Activated CD4-positive, alpha-beta T cell treated with anti-CD3 and anti-CD28 coated beads, Interleukin-10, Interleukin-2, amounts not matched to agents 100 ng/mL and 50 ng/mL, durations not matched to agents 16 hours and 8 hours (primary cell): ENCODE results near the gene HOGA1.
"Not testable (repeated sequence)": the region's sequence is repeated elsewhere in the genome, so short reads cannot be mapped to it uniquely, and the experiment has no call there.

Experiments
- DNase-seq: peaks from one replicate; pipeline ENCODE4 v3.0.0-alpha.2; 2020

HOGA1 gene

DNA sequence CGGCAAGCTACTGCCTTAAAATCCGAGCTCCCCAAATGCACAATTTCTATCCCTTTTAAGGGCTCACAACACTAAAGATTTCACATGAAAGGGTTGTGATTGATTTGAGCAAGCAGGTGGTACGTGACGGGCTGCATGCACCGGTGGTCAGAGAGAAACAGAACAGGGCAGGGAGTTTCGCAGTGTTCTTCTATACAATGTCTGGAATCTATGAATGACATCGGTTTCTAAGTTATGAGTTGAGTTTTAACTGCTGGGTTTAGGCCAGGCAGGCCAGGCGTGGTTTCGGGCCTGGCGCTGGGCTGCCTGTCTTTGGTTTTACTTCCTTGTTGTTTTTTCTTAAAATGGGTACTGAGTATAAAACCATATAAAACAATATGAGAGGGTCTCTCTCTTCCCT, 28.6 kb upstream of the HOGA1 start:
- DNase-seq: not testable (repeated sequence)

- DNase-seq: peak; percentile 26
Observed at GRCh38 chr10:97560731-97561381, 23.3 kb upstream of the HOGA1 start.

DNA sequence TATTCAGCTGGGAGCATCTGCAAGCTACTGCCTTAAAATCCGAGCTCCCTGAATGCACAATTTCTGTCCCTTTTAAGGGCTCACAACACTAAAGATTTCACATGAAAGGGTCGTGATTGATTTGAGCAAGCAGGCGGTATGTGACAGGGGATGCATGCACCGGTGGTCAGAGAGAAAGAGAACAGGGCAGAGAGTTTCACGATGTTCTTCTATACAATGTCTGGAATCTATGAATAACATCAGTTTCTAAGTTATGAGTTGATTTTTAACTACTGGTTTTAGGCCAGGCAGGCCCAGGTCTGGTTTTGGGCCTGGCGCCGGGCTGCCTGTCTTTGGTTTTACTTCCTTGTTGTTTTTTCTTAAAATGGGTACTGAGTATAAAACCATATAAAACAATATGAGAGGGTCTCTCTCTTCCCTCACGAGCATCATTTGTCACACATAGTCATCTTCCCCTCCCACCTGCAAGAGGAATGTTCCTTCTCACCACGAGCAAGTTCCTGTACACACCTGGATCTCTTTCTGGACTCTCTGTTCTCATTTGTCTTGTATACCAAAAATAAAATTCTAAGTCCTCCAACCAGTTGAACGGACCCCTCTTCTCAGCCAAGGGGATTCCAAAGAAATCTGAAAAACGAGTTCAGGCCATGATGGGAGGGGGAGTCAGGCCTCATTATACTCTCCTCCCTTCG, 22.7 kb upstream of the HOGA1 start:
- DNase-seq: not testable (repeated sequence)

DNA sequence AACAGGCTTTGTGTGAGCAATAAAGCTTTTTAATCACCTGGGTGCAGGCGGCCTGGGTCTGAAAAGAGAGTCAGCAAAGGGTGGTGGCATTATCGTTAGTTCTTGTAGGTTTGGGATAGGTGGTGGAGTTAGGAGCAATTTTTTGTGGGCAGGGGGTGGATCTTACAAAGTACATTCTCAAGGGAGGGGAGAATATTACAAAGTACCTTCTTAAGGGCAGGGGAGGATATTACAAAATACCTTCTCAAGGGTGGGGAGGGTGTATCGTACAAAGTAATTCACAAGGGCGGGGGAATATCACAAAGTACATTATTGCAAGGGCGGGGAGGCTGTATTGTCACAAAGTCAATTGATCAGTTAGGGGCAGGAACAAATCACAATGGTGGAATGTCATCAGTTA, 21.9 kb upstream of the HOGA1 start:
- not testable (repeated sequence) for DNase-seq

DNA sequence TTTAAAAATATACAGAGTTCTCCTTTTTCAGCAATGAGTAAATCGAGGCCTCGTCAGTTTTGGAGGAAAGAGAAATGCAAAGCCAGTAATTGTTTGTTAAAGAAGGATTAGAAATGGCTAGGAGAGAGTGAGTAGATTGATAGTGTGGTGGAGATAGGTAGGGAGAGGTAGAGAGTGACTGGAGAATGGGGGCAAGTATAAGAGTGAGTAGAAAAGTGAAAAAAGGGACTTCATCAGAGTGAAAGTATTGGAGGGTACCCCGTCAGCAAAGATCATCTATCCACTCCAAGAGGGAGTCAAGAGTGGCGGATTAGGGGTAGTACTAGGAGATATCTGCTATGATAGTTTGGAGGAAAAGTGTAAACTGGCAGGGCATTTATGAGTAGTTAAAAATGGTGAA, 20.9 kb upstream of the HOGA1 start:
- DNase-seq: no peak

DNA sequence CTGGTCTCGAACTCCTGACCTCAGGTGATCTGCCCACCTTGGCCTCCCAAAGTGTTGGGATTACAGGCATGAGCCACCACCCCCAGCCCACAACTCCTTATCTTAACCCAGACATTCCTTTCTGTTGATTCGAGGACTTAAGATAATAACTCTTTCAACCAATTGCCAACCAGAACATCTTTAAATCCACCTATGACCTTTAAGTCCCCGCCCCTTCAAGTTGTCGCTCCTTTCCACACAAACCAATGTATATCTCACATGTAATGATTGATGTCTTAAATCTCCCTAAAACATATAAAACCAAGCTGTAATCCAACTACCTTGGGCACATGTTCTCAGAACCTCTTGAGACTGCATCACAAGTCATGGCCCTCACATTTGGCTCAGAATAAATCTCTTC, 19.4 kb upstream of the HOGA1 start:
- no peak for DNase-seq

GRCh38 chr10:97566336-97566996, 17.7 kb upstream of the HOGA1 start:
- peak; percentile 74 for DNase-seq

- no peak for DNase-seq
Observed at GRCh38 chr10:97567891-97568290, 16.3 kb upstream of the HOGA1 start.

- DNase-seq: no peak
Observed at GRCh38 chr10:97570146-97570788, 13.9 kb upstream of the HOGA1 start.

DNA sequence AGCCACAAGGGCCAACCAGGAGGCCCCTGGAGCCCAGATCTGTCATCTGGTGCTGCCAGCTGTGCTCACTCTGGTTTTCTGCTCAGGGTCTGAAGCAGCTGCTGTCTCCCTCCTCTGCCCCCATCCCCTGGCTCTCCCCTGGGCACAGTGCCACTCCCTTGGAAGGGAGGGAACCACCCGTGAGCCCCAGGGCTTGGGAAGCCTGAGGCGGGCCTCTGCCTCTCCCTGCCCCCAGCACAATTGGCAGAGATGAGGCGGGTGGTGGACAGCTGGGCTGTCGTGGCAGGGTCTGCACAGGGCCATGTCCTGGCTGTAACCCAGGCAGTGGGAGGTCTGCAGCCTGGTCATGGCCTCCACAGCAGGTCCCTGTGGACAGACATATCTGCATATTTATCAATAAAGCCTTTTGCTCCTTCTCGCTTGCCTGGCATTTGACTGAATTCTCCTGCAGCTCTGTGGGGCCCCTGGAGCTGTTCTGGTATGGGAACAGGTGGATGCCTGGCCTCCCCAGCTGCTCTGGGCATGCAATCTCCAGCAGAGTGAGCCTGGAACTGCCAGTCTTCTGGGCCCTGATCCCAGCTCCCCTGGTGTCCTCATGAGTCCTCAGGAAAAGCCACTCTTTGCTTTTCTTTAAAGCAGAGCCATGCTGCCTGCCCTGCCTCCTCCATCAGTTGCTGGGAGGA, 13.3 kb upstream of the HOGA1 start:
- no peak for DNase-seq

DNA sequence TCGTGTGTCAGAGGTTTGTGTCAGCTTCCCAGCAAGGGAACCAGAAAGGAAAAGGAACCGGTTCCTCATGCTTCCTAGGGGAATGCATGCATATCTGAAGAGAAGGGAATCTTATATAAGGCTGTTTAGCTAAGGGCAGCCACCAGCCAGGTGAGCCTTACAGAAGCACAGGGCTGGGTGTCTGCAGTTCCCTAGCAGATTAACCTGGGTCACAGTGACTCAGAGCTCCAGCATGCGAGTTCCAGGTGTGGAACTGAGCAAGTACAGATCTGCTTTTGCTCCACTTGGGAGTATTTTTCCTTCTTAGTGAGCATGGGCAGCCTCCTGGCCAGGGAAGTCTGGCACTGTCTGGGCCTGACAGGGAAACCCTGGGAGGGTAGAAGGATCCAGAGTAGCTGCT, 12.6 kb upstream of the HOGA1 start:
- no peak for DNase-seq

- DNase-seq: peak; percentile 77
Observed at GRCh38 chr10:97572214-97572989, 11.8 kb upstream of the HOGA1 start, which contains the start of gene ANKRD2. ANKRD2 (plus strand) TSS chr10:97572779; CDS start chr10:97572789, 10 bp downstream.

DNA sequence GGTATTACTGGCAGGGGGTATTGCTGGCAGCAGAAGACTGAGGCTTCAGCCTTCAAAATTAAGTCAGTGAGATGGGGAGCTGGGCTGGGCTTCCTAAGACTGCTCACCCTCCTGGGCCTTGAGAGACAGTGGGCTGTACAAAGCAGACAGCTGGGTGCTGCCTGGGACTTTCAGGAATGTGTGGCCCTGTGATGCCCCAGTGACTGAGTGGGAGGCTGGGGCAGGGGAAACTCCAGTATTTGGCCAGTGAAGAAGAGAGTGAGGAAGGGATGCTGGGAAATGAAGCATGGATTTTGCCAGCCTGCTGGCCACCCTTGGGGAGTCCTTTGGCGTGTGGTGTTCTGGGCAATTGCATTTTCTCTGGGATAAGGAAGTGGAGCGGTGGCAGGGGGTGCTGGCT, 11.2 kb upstream of the HOGA1 start:
- DNase-seq: no peak

GRCh38 chr10:97573672-97574071, 10.5 kb upstream of the HOGA1 start:
- DNase-seq: peak; percentile 54

DNA sequence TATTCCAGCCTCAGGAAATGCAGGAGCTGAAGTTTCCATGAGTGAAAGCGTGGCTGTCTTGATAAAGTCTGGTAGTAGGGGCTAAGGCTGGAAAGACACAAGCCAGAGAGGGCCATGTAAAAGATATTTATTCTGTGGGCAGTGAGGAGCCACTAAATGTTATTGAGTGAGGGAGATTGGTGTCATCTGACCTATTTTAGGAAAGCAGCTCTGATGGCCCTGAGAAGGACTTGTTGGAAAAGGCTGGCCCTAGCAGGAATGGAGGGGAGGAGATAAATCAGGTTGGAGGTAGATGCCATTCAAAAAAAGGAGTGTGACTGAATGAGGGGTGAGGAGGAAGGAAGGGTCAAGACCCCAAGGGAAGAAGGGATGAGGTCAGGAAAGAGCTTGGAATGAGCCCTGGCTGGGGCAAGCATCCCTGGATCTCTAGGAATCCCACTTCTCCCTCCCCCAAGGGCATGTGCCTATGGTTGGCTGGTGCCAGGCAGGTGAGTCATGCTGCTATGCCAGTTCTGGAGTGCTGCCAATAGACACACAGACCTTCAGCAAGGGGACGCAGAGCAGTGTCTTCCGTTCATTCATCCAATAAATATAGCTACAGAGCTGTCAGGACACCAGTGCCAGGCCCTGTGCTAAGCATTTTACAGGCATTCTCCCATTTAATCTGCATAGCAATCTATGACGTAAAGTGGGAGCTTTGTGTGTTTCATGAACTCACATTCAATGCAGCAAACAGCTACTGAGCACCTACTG, 9.6 kb upstream of the HOGA1 start:
- DNase-seq: no peak

- DNase-seq: no peak
Observed at GRCh38 chr10:97575127-97575668, 9.0 kb upstream of the HOGA1 start.

GRCh38 chr10:97576487-97576886, 7.7 kb upstream of the HOGA1 start:
- DNase-seq: not testable (repeated sequence)

- no peak for DNase-seq
Observed at GRCh38 chr10:97577701-97578100, 6.5 kb upstream of the HOGA1 start.

GRCh38 chr10:97578171-97578844, 5.9 kb upstream of the HOGA1 start:
- no peak for DNase-seq
